SW 1271 (cell line): Measurements from ENCODE around the gene FAM24A.
"Not testable (repeated sequence)": the region's sequence is repeated elsewhere in the genome, so short reads cannot be mapped to it uniquely, and the experiment has no call there.

ENCODE experiments used
- DNase-seq, 2 experiments: peaks; one replicate each; lab custom pipeline; 2025; lab: John Stamatoyannopoulos, UW

Gene FAM24A, protein sequence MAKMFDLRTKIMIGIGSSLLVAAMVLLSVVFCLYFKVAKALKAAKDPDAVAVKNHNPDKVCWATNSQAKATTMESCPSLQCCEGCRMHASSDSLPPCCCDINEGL

DNA sequence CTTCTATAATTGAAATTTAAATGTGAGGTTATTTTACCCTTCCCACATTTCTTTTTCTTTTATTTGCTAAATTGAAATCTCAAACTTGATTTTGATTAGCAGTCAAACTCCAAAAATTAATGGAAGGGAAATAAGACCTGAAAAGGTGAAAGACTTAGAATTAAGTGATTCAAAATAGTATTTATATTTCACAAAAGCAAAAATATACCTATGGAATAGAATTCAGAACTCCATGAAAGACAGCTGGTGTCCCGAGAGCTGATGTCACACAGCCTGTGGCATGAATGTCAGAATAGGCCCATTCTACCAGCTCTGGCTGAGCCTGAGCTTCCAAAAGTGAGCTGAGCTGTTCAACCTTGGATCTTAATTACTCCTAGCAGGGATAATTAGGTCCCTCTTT, at the start of gene FAM24A:
TSS of gene FAM24A (plus strand) at position 301 of the 400 bp plus-strand sequence. CDS start 1,025 bp downstream, outside the sequence.
- DNase-seq = no peak

DNA sequence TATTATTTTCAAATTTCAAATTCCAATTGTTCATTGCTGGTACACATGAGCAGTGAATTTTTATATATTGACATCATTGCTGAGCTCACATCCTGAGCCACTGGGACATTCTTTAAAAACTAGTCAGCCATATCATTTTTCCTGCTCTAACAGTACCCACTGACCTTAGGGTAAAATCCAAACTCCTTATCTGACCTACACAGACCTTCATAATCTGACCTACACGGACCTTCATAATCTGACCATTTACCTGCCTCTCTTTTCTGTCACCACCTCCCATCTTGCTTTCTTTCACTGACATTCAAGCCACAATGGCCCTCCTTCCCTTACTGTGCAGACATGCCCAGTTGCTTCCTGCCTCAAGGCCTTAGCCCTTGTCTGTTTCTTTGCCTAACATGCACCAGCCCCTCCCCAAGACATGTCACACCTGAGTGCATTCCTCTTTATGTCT, 48.7 kb upstream of the FAM24A start:
- DNase-seq = peak; percentile 20 to 80

DNA sequence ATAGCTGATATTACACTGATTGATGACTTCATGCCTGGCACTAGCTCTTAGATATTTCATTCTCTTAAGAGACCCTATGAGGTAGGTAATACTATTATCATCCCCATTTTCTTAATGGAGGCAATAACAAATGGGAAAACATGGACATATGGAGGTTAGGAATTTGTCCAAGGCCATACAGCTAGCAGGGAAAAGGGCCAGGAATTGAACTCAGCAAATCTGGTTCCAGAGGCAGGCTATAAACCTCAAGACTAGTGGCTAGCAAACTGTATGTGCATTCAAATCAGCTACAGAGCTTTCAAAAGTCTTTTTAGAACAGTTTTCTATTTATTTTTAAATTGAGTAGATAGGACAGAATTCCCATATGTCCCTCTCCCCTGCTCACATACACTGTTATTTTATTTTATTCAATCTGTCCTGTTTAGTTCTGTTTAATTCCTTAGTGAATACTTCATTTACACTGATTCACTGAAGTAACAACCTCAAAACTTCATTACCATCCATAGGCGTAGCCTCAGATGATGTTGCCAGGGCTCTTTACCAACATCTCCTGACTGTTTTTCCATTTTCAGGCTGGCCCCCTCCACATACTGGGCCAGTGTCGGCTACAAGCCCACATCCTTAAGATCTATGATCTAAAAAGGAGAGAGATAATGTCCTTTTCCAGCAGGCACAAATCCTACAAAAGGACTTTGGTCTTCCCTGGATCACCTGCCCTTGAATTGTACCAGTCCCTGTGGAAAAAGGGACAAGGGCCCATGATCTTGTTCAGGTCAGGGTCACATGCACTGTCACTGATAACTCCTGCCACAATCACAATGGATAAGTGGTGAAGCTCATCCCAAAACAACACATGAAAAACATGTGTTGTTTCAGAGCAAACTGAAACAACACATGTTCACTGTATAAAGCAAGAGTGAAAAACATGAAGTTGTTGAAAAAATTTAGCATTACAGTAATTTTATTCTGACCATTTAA, 46.9 kb upstream of the FAM24A start:
- no peak for DNase-seq

DNA sequence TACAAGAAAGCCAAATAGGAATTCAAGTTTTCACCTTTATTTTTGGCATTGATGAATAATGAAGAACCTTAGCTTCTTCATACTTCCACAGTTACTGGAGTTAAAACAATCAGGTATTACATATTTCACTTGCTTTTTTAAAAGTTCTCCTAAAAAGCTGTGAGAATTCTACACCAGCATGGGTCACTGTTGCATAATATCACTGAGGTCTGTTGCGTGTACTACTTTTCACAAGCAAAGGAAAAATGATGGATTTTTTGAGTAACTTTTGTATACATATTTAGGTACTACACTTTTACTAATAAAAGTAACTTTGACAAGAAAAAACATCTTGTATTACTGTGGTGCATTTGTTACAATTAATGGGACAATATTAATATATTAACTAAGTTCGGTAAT, 46.2 kb upstream of the FAM24A start:
- no peak for DNase-seq

DNA sequence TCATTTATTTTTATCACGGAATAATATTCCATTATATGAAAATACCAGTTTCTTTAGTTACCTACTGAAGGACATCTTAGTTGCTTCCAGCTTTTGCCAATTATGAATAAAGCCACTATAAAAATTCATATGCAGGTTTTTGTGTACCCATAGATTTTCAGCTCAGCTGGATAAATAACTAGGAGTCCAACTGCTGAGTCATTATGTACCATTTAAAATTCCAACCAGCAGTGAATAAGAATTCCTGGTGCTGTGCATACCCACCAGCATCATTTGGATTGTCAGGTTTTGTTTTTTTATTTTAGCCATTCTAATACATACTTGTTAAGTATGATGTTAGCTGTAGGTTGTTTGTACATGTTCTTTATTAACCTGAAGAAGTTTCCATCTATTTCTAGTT, 45.5 kb upstream of the FAM24A start:
- peak in 1 of 2 experiments; percentile 13 for DNase-seq

DNA sequence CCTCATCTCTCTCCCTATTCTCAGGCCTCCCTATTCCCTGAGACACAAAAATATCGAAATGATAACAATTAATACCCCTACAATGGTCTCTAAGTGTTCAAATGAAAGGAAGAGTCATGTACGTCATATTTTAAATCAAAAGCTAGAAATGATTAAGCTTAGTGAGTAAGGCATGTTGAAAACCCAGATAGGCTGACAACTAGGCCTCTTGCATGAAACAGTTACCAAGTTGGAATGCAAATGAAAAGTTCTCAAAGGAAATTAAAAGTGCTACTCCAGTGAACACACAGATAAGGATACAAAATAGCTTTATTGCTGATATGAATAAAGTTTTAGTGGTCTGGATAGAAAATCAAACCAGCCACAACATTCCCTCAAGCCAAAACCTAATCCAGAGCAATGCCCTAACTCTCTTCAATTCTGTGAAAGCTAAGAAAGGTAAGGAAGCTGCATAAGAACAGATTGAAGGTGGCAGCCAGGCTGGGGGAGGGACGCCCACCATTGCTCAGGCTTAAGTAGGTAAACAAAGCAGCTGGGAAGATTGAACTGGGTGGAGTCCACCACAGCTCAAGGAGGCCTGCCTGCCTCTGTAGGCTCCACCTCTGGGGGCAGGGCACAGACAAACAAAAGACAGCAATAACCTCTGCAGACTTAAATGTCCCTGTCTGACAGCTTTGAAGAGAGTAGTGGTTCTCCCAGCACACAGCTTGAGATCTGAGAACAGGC, 43.5 kb upstream of the FAM24A start:
- DNase-seq = not testable (repeated sequence)

DNA sequence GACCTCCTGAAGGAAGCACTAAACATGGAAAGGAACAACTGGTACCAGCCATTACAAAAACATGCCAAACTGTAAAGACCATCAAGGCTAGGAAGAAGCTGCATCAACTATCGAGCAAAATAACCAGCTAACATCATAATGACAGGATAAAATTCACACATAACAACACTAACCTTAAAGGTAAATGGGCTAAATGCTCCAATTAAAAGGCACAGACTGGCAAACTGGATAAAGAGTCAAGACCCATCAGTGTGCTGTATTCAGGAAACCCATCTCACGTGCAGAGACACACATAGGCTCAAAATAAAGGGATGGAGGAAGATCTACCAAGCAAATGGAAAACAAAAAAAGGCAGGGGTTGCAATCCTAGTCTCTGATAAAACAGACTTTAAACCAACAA, 41.6 kb upstream of the FAM24A start:
- DNase-seq = not testable (repeated sequence)

DNA sequence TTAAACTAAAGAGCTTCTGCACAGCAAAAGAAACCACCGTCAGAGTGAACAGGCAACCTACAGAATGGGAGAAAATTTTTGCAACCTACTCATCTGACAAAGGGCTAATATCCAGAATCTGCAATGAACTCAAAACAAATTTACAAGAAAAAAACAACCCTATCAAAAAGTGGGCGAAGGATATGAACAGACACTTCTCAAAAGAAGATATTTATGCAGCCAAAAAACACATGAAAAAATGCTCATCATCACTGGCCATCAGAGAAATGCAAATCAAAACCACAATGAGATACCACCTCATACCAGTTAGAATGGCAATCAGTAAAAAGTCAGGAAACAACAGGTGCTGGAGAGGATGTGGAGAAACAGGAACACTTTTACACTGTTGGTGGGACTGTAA, 38.5 kb upstream of the FAM24A start:
- DNase-seq = not testable (repeated sequence)

DNA sequence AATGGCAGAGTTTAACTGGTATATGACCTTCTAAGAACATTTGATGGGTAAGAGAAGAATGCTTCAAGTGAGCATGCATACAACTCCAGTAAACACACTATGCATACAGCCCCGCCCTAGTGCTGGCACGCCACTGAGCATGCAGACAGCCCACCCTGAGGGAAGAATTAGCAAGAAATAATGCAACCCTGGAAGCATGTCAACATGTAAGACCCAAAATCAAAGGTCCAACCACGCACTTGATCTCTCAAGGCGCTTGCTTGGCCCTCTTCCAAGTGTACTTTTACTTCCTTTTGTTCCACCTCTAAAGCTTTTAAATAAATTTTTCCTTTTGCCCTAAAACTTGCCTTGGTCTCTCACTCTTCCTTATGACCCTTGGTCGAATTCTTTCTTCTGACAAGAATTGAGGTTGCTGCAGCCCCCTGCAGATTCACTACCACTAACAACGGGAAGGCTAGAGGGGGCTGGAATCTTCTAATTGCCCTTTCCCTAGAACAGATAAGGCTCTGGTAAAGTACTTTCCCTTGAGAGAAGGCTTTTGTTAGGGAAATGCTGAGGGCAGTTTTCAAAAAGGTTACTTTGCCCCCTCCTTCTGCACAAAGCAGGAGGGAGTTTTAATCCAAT, 34.5 kb upstream of the FAM24A start:
- no peak for DNase-seq

DNA sequence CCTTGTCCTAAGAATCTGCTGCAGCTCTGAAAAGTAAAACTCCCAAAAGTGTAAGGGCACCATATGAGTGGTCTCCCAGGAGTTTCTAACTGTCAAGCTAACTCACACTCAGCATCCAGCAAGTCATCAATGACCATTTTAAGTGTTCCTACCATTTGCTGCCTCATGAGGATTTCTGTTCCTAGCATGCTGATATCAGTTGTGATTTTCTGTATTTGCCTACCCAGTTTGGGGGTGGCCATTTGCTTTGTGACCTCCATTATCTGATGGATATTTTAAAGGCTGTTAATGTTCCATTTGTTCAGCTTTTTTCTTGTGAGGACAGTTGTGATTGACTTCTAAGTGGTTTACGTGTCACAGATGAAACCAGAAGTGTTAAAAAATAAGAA, 33.9 kb upstream of the FAM24A start:
- DNase-seq = no peak

DNA sequence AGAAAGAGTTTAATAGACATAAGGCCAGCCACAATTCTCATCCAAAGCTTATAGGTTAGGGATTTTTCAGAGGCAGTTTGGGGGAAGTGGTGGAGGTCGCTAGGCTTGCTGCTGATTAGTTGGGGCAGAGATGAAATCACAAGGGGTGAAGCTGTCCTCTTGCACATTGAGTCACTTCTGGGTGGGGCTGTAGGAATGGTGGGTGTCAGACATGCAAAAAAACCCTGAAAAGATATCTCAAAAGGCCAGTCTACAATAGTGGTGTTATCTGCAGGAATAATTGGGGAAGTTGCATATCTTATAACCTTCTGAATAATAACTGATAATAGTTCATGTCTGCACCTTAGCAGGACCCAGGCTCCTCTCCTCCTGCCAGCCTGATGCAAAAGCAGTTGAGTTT, 33.1 kb upstream of the FAM24A start:
- no peak for DNase-seq

DNA sequence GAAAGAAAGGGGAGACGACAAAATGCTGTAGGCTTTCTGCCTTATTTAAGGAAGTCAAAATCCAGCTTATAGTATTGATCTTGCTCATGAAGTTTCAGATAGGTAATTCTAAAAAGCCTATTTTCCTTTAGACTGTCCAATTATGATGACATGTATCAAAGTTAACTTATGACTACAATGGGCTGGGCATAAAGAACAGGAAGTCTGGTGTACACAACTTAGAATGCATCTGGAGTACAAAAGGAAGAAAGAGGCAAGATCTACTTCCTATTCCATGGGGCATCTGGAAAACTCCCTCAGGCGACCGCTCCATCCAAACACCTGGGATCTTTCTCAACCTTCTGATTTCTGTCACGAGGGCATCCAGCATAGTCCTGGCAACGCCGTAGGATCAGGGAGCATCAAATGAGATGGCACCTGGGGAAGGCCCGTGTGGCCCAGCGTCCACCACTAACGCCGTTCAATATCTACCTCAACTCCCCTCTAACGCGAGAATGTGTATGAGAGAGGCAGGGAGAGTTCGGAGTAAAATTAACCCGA, 31.5 kb upstream of the FAM24A start:
- DNase-seq = peak in 1 of 2 experiments; percentile 36

DNA sequence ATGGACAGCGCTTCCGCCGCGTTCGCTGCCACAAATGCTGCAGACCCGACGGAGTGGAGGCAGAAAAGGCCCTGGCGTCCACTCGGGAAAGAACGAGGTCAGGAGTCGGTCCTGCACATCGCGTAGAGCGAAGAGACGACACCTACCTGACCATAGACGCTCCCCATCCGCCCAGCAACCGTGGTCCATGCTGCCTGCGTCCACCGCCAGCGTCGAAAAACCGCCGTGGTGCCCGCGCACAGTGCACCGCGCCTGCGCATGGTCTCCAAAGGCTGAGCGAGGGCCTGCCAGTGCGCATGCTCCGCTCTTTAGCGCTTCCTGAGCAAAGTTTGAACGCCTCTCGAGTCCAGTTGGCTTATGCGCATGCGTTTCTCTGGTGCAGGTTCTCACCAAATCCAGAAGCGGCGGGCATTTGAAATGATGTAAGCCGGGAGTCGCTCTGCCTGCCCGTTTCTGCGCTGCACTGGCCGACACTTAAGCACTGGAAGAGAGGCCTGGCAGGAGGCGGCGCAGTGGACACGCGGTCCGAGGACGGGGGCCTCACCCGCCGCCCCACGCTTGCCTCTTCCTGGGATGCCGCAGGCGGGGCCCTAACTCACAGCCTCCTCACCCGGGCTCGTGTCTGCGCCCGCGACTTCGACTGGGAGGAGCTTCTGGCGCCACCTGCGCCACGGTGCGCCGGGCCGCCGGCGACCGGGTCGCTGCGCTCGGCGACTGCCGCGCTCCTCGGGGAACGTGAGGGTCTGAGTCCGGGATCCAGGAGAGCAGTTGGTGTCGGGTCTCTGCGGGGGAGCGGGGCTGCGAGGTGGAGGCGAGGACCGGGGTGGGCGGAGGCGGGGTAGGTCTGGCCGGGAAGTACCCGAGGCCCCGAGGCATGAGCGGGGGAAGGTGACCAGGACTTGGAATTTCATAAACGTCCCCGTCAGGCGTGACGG, 30.8 kb upstream of the FAM24A start, which contains the start of gene FAM24B:
TSS of gene FAM24B (minus strand) at position 243 of the 935 bp plus-strand sequence. CDS start 29,066 bp downstream, outside the sequence.
- peak; percentile 86 to 93 for DNase-seq

DNA sequence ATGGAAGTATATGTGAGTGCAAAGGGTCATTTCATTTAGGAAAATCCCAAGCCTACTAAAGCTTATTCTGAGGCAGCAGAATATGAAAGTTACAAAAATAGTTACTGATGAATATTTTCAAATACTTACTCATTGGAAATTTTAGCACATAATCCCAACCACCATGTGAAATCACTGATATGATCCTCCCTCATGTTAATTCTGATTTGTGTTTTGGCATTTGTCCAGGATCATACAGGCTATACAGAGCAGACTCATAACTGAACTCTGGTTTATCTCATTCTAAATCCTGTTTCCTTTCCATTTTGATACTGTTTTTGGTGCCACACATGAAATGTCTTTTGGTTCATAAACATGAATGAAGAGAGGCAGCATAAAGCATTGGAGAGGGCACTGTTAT, 27.6 kb upstream of the FAM24A start:
- DNase-seq = no peak

DNA sequence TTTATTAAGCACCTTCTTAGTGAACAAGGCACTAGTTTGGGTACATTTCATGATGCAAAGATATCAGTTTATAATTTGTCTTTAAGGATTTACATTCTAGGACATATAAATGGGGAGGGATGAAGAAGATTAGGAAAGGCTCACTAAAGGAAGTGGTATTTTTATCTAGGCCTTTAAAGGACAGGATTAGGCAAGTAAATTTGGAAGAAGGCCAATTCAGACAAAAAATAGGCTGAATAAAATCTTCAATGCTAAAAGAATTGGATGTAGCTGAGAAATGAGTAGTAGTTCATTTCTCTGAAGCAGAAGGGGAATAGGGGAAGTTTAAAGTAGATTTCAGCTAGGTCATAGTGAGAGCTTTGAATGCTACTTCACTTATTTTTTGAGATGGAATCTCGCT, 26.2 kb upstream of the FAM24A start:
- DNase-seq = no peak

DNA sequence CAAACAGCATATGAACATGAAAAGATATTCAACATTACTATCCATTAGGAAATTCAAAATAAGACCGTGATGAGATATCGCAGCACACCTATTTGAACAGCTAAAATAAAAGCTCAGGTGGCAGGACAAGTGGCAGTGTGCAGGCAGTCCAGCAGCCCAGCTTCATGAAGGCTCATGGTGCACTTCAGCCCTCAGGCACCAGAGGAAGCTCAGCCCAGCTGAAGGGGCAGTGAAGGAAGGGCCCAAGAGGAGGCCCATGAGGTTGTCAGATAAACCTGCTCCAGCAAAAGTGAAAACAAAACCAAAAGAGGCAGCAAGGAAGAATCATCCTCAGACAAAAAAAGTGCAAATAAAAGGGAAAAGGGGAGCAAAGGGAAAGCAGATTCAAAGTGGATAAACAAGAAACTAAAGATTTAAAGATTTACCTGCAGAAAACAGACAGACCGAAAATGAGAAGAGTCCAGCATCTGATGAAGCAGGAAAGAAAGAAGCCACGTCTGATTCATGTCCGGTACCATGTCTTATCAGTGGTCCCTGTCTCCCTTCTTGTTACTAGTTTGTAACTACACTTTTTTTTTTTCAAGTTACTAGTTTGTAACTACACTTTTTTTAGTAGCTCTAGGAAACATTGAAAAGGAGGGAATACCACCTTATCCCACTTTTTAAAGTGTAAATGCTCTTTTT, 16.0 kb upstream of the FAM24A start:
- no peak for DNase-seq

DNA sequence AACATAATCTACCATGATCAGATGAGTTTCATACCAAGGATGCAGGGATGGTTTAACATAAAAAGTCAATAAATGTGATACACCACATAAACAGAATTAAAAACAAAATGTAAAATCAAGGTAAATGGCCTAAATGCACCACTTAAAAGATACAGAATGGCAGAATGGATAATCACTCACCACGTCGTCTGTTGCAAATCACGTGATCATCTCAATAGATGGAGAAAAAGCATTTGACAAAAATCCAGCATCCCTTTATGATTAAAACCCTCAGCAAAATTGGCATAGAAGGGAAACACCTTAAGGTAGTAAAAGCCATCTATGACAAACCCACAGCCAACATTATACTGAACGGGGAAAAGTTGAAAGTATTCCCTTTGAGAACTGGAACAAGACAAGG, 6.5 kb upstream of the FAM24A start:
- not testable (repeated sequence) for DNase-seq

DNA sequence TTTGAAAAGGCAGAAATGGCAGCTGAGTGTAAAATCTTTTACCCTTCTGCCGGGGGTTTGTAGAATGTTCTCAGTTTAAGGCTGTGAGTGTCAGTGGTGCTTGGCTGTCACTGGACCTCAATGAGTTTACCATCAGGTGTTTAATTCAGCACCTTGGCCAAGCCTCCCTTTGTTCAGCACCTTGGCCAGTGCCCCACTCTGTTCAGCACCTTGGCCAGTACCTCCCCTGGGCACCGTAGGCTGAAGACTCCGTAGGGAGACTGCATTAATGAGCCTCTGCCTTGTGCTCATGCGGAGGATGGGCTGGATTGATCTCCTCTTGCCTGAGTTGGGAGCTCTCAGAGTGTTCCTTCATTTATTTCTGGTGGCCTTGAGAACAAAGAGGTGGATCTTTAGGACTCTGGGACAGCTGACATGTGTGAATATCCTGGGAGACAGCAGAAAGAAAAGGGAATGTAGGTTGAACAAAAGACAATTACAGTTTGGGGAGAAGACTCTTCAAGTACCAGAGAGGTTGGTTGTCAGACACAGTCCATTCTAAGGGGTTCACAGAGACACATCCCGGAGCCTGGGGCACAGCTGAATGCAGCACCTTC, 1.6 kb downstream of the FAM24A start:
- no peak for DNase-seq

DNA sequence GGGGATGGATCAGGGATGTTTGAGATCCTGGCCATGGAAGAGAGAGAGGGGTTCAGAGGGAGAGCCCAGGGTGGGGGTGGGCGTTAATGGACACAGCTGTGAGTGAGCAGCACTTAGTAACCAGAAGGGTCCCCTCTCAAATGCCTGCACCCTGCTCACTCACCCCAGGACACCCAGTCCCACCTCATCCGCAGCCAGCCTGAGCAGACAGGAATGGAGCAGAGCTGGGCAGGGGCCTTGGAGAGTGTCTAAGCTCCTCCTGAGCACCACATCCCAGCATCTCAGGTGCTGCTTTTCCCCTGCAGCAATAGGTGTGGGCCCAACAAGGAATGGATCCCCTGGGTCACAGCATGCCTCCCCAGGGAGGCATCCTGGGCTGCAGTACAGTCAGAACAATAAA, 5.3 kb downstream of the FAM24A start:
- DNase-seq = no peak

DNA sequence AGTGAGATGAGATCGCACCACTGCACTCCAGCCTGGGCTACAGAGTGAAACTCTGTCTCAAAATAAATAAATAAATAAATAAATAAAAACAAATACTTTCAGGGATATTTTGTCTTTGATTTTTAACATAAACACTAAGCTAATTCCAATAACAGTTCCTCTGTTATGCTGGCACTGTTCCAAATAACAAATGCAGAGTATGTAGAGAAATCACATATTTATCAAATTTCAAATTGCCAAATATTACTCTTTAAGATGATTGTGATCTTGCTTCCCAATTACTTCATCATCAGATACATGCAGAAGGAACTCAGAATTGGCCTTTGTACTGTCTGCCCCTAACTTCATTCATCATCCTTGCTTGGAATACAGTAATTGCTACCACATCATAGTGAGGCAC, 19.7 kb downstream of the FAM24A start:
- no peak for DNase-seq
